G401.6 (cell line): ENCODE data around the gene WWOX.

ENCODE experiments used
- FAIRE-seq: peaks from 2 replicates; lab custom pipeline; 2012; peaks lifted over from hg19 to GRCh38; lab: Jason Lieb, UNC

Gene WWOX

DNA sequence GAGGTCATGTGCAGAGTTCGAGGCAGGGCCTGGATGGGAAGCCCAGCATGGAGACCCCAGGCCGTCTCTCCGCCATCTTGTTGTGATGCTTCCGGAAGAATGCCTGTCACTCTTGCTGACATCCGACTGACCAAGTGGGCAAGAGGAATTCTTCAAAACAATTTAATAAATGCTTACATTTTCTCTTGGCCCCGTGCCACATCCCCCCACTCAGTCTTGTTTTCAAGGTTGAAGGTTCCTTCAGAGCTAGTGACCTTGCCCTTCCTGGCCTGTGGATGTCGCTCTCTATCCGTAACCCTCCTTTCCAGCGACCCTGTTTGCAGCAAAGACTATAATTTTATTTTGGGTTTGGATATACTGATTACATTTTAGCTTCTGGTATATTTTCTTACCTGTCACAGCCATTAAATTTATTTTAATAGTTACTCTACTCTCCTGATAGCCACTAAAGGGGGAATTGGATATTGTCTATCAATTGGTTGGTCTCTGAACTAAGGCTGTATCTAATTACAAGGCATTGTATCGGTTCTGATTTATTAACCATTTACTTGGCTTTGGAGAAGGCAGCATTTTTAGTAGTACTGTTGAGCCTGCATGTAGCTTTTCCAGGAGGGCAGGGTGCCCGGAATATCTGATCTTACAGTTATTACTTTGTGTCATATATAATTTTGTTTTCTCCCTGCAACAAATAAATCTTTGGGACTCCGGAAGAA lies 264.5 kb downstream of the WWOX start:
- FAIRE-seq: no peak

DNA sequence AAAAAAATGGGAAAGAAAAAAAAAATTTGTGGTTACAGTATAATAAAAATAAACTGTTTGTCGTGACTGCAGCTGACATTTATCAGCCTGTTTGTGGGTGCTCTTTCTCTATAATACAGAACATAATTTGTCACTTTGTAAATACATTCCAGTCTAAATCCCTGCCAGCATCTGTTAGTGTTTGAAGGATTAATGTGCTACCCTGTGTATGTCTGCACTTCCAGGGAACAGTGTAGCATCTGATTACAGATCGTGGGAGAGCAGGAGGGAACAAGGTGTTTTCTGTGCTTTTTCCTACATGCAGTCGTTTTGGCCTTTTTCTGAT lies 265.1 kb downstream of the WWOX start:
- no peak for FAIRE-seq

DNA sequence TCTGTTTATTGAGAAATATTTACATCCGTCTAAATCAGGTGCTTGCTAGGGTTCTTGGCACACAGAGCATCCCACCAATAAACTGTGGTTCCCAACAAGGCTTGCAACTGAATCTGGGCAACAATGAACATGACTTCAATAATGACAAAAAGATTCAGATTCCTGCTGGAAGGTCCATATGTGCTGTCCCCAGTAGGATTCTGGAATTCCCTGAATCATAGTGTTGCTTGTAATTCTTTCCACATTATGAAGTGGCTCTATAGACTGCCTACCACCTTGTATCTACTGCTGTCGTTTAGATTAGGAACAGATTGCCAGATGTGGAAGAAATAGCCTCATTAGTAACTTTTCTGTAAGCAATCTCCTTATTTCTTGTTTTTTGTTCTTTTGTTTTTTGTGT lies 265.9 kb downstream of the WWOX start:
- FAIRE-seq: no peak

DNA sequence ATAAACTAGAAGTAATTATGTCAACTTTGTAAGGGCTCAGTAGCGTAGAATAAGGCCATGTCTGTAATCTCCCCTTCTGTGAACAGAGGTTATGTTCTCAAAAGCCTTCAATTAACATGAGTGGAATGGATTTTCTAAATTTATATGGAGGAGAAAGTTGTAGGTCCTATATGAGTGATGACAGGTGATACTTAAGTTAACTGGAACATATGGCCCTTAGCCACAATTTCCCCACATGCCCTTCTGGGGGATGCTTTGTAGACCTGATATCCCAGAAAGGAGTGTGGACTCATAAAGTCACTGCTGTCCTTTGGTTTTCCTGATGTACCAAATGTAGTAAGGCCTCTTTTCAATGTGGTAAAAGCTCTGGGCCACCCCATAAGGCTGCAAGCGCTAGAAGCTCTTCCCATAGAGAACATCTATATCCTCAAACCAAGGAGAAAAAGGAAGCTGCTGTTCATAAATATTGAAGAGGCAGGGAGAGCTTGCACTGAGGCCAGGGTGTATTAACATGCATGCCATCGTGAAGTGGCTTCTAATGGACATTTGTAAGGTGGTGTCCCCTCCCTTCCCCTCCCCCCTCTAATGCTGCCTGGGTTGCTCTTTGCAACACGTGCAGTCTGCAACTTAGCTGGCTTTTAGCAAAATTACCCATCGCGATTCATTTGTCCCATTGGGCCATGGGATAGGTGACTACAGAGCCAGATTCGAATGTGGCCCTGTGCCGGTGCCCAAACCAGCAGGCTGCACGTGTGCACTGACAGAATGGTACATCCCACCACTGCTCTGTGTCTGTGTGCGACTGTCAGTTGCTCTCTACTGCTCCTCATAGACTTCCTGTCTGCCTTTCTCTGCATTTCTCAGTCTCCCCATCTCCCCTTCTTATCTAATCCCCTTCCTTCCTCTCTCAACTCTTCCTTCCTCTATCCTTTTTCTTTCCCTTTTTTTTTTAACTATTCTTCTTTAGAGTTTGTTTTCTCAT lies 269.0 kb downstream of the WWOX start:
- no peak for FAIRE-seq

DNA sequence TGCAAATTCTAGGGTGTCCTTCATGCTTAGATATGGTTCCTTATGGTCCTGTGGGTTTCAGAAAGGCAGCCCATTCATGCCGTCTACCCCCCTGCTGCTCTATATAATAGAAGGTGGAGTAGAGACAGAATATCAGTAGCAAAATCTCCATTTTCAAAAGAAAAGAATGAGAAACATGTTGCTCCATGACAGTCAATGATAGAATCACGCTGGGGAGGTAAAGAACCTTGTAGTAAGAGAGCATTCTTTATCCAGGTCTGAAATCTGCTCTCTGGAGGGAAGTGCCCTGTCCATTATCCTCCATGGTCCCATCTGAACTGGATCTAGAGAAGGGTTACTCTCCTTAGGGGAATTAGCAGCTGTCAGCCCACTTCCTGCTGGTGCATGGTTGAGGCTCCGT lies 272.8 kb downstream of the WWOX start:
- no peak for FAIRE-seq

DNA sequence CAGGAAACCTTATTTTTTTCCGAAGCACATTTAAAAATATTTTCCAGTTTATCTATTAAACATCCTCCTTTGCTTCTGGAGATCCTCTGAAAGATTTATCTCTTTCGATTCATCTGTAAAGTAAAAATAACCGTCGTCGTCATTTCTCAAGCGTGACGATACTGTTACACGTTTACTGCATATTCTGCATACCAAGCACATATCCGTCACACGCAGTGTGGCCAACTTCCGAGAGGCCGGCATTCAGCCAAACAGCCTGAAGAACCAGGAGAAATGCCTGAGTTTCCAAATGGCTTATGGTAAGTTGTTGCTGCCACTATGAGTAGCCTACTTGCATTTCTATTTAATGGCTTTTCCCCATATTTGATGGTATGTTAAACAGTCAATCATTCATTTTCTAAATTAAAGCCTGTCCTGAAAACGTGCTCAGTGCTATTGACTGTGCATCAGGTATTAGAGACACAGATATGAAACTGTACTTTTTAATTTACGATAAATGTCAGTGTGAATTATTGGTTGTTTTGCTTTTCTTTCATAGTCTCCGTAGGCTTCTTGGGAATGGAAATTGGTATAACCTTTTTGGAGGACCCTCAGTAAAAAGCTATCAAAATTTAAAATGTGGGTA lies 275.7 kb downstream of the WWOX start:
- no peak for FAIRE-seq

DNA sequence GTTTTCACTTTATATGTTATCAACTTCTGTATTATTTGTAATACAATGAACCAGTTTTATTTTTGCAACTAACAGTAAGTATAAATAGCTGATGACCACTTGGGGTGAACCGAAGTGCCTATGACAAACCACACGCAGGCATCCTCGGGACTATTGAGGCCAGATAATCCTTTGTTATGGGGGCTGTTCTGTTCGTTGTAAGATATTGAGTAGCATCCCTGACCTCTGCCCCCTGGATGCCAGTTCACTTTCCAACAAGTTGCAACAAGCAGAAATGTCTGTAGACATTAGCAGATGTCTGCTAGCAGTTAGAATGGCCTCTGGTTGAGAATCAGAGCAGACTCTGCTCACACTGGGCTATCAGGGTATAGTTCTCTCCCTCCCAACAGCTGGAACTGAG lies 277.0 kb downstream of the WWOX start:
- no peak for FAIRE-seq

DNA sequence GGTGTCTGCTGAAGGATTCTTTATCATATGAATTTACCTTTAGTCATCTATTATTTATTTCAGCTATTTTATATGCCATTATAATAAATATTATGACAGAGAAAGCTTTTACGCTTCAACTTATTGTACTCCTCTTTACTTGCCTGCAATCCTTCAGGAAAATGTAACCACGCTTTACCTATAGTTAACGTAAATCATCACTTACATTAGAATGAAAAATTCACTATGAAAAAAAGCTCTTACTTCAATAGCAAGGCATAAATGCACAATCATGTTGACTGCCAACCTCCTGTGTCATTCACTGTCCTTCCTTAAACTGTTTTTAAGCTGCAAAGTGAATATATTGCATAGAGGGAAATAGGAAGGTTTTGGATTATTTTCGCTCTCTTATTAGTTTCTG lies 277.9 kb downstream of the WWOX start:
- FAIRE-seq: peak; percentile 19

DNA sequence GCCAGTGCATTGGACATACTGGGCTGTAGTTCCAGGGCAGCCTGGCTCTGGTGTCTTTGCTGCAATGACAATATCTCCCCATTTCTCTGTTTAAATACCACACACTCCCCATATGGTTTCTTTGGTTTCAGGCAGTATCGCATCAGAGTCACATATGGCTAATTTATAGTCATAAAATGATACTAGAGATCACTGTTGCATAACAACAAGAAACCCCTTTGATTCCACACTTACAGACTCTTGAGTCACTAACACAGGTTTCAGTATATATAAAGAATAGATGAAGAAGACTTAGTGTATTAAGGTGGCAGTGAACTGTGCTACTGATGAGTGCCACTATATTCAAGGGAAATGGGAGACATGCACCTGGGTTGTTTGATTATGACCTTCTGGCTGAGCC lies 281.6 kb downstream of the WWOX start:
- no peak for FAIRE-seq

DNA sequence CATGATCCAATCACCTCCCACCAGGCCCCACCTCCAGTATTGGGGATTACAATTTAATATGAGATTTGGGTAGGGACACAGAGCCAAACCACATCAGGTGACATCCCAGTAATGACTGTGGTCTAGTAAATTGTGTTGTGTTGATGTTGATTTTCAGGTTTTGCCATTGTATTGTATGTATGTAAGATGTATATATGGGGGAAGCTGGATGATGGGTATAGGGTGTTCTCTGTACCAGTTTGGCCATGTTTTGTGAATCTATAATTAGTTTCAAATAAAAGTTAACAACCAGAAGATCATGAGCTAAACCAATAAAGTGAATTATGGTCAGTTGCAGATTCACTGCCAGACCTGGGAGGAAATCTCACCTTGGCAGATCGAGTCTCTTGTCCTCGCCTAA lies 283.7 kb downstream of the WWOX start:
- no peak for FAIRE-seq

DNA sequence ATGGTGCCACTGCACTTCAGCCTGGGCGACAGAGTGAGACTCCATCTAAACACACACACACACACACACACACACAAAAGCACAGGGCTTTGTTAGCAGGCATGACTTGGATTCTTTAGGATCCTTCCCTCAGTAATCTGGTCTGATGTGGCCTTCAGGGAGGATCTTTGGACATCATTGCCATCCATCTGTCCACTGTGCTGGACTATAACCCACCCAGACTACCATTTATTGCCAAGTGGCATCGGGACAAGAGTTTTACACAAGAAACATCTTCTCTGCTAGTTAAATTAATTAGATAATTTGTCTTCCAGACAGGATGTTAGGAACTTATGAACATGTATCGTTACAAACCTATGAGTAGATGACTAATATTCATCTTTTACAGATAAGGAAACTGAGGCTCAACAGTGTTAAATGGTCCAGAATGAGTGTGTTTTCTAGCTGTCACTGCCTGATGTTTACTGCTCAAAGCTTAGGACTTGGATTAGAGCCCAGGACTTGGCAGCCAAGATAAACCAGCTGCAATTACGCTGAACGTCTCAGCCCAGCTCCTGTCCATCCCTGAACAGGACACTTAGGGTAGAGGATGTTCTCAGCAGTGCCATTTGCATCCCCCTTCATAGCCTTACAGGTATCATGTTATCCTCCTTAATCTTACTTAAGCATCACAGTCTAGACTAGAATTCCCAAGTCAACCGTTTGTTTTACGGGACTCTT lies 285.8 kb downstream of the WWOX start:
- no peak for FAIRE-seq

DNA sequence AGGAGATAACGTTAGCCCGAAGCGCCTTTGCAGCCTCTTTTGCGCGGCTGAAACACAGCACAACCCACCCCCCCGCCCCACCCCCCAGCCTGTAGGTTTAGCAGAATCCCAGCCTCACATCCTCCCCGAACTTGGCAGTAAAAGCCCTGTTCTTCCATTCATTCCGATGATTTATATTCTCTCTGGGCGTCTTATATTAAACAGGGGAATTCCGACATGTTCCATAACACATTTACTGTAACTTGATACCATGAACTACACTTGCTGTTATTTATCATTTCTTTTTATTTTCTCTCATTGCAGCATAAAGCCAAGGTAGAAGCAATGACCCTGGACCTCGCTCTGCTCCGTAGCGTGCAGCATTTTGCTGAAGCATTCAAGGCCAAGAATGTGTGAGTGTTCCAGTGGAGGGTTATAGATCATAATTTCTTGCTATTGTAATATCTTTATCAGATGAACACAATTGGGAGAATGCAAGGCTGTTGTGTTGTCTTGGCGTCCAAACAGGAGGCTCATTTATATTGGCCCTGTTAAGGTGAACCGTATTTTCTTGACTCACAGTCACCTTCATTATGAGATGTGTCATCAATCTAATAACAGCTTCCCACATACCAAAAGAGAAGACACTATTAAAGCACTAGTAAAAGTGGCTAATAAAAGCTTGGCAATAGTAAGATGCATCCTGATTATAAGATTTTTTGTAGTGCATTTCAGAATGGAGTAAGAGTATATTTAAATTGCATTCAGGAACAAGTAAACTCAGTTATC lies 287.3 kb downstream of the WWOX start:
- no peak for FAIRE-seq

DNA sequence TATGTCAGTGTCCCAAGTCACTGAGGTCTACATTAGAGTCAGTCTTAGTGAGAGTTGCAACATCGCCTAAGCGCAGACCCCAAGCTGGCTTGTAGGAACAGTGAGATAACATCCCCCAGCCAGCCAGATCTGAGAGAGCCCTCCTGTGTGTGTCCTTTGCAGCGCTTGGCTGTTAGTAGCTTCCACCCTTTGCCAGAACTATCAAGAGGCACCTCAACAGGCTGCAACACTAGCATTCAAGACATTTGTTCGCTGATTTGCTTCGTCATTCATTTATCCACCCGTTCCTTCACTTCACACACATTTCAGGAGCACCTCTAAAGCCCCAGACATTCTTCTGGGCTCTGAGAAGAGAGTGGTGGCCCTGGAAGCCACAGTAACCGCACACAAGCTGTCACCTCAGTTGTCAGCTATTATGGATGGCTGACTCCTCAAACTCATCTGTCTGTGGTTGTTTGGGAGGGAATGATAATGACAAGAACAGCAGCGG lies 289.6 kb downstream of the WWOX start:
- FAIRE-seq: no peak

DNA sequence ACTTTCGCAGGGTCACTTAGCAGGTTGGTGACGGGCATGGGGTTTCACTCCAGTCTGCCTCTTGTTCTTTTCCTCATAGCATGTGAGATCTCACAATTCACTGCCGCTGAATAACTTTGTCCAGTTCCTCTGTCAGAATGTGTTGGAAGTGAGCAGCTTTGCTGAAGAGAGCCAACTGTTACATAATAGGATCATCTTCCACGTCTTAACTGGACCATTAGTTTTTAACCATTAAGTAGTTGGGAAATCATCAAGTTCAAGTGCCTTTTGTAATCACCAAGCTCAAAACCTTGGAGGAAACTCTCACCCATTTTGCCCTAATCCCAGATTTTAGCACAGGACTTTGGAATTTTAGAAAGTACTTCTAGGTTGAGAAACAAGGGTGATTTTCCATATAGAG lies 290.6 kb downstream of the WWOX start:
- FAIRE-seq: no peak

DNA sequence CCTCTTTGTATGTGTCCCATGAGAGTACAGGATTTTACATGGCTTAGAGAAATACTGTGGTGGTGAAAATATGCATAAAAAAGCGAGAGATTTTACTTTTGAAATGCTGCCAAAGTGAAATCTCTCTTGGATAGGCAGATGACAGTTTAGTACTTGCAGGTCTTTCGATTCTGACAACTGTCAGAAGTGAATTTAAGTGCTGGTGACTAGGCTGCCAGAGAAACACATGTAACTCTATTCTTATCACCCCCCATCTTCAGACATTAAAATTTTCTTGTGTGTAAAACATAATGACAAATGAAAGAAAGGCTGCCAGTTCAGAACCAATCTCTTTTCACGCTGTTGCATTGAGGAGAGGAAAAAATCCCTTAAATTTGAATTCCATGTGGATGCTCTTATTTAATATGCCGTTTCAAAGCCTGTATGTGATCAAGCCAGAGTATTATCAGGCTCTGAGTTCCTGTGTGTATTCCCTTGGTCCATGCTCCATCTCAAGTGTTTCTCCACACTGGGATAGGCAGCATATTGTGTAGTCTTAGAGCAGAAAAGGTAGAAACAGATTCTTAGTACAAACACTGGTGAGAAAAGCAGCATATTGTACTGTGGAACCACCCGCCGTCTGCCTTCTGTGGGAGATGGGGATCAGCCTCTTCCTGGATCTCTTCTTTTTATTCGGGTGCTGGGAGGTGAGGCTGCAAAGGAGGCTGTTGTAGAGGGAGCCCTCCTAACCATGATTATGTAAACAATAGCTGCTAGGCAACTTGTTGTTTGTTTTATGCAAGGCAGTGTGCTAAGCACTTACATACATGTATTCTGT lies 291.3 kb downstream of the WWOX start:
- no peak for FAIRE-seq

DNA sequence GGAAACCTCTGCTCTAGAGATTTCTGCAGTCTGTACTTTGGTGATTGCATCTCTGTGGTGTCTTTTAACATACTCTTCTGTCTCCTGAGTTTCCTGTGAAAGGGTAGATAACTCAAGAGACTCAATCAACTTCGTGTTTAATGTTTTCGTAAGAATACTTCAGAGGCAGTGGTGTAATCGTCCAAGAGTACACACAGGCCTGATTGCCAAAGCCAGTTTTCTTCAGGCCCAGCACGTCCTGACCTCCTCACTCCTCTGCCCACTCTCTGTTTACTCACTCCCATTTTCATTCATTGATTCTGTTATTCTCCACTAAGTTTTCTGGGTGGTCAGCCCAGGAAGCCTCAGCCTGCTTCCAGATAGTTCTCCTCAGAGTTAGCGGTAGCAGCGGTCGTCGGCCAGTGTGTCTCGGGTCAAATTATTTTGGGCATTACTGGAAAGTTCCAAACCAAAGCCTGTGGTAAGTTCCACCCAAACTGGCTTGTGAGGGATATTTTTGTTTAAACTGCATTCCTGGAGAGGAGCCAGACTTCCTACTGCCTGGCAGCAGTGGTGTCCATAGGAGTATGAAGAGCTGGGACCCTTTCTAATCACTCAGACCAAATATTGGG lies 293.2 kb downstream of the WWOX start:
- FAIRE-seq: no peak

DNA sequence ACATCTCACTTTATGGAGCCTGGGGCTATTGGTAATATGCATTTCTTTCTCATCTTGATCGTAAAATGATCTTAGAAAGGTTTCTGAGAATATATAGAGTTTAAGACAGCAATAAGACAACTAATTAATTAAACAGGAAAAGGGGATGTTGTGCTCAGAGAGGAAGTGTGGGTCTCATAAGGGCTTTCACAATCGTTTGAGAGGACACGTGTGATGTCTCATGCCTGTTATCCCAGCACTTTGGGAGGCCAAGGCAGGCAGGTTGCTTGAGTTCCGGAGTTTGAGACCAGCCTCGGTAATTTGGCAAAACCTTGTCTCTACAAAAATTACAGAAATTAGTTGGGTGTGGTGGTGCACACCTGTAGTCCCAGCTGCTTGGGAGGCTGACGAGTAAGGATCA lies 295.6 kb downstream of the WWOX start:
- no peak for FAIRE-seq

DNA sequence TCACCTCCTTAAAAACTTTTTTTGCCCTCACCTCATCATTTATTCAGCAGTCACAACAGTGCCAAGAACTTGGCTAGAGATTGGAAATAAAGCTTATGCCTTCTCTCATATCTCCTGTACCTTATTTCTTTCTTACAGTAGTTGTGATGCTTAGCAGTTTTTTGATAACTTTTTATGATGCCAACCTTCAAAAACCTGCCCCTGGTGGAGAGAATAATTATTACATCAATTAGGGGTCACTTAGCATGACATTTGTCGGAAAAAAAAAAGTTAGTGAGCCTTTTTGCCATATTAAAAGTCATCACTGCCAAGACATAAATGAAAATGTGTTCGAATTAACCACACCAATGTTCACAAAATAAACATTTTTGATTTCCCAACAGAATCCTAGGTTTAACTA lies 296.6 kb downstream of the WWOX start:
- FAIRE-seq: peak; percentile 54

DNA sequence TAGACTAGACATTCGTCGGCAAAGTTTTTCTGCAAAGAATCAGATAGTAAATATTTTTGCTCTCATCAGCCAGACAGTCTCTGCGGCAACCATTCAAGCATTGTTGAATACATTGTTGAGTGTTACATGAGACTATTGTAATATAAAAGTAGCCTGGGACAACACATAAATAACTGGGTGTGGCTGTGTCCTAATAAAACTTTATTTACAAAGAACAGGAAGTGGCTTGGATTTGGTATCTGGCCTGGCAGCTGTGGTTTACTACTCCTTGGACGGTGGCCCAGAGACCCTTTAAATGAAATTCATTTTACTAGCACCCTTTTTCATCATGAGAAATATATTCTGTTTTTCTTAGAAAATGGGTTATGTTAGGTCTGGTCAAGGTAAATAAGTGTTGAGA lies 297.2 kb downstream of the WWOX start:
- FAIRE-seq: no peak

DNA sequence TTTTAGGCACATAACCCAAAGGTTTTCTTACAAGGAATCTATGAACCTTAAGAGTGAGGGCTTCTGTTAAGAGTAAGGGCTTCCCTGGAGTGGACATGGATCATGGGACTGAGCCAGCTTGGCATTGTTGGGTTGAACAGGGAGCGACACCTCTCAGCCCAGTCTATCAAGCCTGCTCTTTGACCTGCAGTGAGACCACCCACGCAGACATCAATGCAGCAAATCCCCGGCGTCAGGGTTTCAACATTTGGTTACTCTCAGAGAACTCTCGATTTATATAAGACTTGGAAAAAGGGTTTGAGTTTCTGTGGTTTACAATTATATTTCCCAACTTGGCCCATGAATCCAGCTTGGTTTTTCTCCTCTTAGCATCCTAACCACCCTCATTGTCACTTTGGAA lies 299.9 kb downstream of the WWOX start:
- FAIRE-seq: no peak
